Middle frontal gyrus (tissue), 1 donor: ENCODE data around the gene CXCL11.
A peak's percentile ranks its signal among the peaks of the same experiment; 100 is the strongest.
"Not testable (repeated sequence)": the region's sequence is repeated elsewhere in the genome, so short reads cannot be mapped to it uniquely, and the experiment has no call there.

Experiments used
- DNase-seq: peaks from one replicate; pipeline ENCODE4 v3.0.0-alpha.2; 2015; ENCODE audit warnings: low spot score; ENCODE audit errors: extremely low spot score

The CXCL11 gene

GRCh38 chr4:76035799-76036380, at the start of gene CXCL11:
TSS of gene CXCL11 (minus strand) at chr4:76036070. CDS start at chr4:76035987, 83 bp downstream.
- no peak for DNase-seq

- no peak for DNase-seq
Measured at GRCh38 chr4:76084542-76084941, 48.7 kb upstream of the CXCL11 start.

GRCh38 chr4:76083386-76083988, 47.6 kb upstream of the CXCL11 start:
- DNase-seq, result no peak

- DNase-seq, result no peak
Measured at GRCh38 chr4:76078033-76078613, 42.3 kb upstream of the CXCL11 start.

GRCh38 chr4:76074993-76075600, 39.2 kb upstream of the CXCL11 start:
- peak; percentile 19 for DNase-seq

- DNase-seq, result peak; percentile 6
Measured at GRCh38 chr4:76074468-76074867, 38.6 kb upstream of the CXCL11 start, which contains the start of gene ART3. TSS of gene ART3 (plus strand) at chr4:76074709. CDS start at chr4:76075890, 1,181 bp downstream.

GRCh38 chr4:76072760-76073159, 36.9 kb upstream of the CXCL11 start:
- no peak for DNase-seq

- peak; percentile 73 for DNase-seq
Measured at GRCh38 chr4:76067652-76068286, 31.9 kb upstream of the CXCL11 start.

GRCh38 chr4:76066546-76066945, 30.7 kb upstream of the CXCL11 start:
- no peak for DNase-seq

- DNase-seq, result no peak
Measured at GRCh38 chr4:76061982-76062381, 26.1 kb upstream of the CXCL11 start.

GRCh38 chr4:76061421-76061820, 25.6 kb upstream of the CXCL11 start:
- DNase-seq, result no peak

GRCh38 chr4:76060506-76060905, 24.6 kb upstream of the CXCL11 start:
- no peak for DNase-seq

- DNase-seq, result no peak
Measured at GRCh38 chr4:76059750-76060149, 23.9 kb upstream of the CXCL11 start.

- DNase-seq, result no peak
Measured at GRCh38 chr4:76058888-76059426, 23.1 kb upstream of the CXCL11 start.

GRCh38 chr4:76058302-76058701, 22.4 kb upstream of the CXCL11 start:
- no peak for DNase-seq

GRCh38 chr4:76055421-76055820, 19.6 kb upstream of the CXCL11 start:
- no peak for DNase-seq

GRCh38 chr4:76055016-76055415, 19.1 kb upstream of the CXCL11 start:
- no peak for DNase-seq

- DNase-seq, result no peak
Measured at GRCh38 chr4:76053730-76054129, 17.9 kb upstream of the CXCL11 start.

GRCh38 chr4:76050560-76051050, 14.7 kb upstream of the CXCL11 start:
- not testable (repeated sequence) for DNase-seq

GRCh38 chr4:76049860-76050416, 14.1 kb upstream of the CXCL11 start:
- DNase-seq, result not testable (repeated sequence)

GRCh38 chr4:76044686-76045085, 8.8 kb upstream of the CXCL11 start:
- DNase-seq, result not testable (repeated sequence)
